Measurements from ENCODE around the gene MARCHF9. TPM values are rescaled to one million over a fixed set of nuclear protein-coding genes. Genes with fewer than 3 reads are reported as not detected.

MARCHF9 gene
- total RNA-seq, 1 experiment from 2014 or later: 19.8 TPM

GRCh38 chr12:57802607-57803006, 47.7 kb downstream of the MARCHF9 start:
- peaks cover 6% of the 10 kb centered on the region for H3K36me3 ChIP-seq (ENCODE audit: insufficient read depth, low read length, poor library complexity, severe bottlenecking)
- POLR2A ChIA-PET (ENCODE audit: low non-redundant PET): no interaction called here
- no TSS peak for BruUV-seq (replicated peaks)
- no peaks in the 10 kb centered on the region for H3K9me3 ChIP-seq (ENCODE audit: low read depth, low read length, poor library complexity, severe bottlenecking)
- H3K4me3 ChIP-seq (ENCODE audit: low read depth, low read length, poor library complexity, severe bottlenecking): no peak overlapping the region
- no peaks in the 10 kb centered on the region for H3K27me3 ChIP-seq (replicated peaks; ENCODE audit: insufficient read depth, low read depth, low read length, poor library complexity)
- intact Hi-C loops (cut with micrococcal nuclease; ENCODE audit: unreplicated experiment): loop anchor here (1.0 kb wide), 1 partner anchor 103 kb away; no protein-coding TSS in a partner anchor
- H3K27ac ChIP-seq (ENCODE audit: low read depth, low read length, poor library complexity, severe bottlenecking): no peak overlapping the region
- no peaks in the 10 kb centered on the region for H3K4me1 ChIP-seq (ENCODE audit: insufficient read depth, low read length, poor library complexity, severe bottlenecking)
- no peak for TF ChIP-seq EZH2 (IDR thresholded peaks at IDR 0.05; ENCODE audit: borderline replicate concordance, low read depth, low read length, poor library complexity, severe bottlenecking)
- TF ChIP-seq, protein P1, sequence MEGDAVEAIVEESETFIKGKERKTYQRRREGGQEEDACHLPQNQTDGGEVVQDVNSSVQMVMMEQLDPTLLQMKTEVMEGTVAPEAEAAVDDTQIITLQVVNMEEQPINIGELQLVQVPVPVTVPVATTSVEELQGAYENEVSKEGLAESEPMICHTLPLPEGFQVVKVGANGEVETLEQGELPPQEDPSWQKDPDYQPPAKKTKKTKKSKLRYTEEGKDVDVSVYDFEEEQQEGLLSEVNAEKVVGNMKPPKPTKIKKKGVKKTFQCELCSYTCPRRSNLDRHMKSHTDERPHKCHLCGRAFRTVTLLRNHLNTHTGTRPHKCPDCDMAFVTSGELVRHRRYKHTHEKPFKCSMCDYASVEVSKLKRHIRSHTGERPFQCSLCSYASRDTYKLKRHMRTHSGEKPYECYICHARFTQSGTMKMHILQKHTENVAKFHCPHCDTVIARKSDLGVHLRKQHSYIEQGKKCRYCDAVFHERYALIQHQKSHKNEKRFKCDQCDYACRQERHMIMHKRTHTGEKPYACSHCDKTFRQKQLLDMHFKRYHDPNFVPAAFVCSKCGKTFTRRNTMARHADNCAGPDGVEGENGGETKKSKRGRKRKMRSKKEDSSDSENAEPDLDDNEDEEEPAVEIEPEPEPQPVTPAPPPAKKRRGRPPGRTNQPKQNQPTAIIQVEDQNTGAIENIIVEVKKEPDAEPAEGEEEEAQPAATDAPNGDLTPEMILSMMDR (conservative IDR thresholded peaks at IDR 0.05; ENCODE audit: low read depth, low read length): no peak
- DNase-seq (ENCODE audit: low spot score): no peak
- CTCF ChIA-PET: interaction anchor here (1.5 kb wide), 1 partner anchor 20 kb away, joined by 4 read pairs; the partner anchor contains the start of gene TSFM

DNA sequence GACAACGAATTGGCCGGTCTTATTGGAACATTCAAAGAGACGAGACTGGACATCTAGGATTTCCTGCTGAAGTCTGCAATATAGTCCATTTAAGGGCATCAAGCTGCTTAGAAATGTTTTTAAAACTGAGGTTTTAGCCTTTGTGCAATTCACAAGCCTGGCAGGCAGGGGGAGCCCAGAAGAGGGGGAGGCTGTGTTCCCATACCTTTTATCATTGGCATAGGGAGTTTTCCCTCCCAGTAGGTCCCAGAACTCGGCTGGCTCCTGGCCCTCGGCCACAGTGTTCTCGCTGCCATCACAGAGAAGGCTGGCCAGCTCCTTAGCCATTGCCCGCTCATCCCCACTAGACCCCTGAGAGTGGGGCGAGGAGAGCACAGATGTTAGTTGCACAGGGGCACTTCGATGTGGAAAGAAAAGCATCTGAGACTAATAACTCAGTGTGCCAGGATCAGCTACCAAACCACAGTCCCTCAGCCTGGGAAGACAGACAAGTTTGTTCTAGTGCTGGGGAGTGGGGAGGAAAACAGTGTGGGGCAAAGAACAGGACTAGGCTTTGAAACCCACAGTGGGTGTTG, 48.5 kb downstream of the MARCHF9 start:
- peak; percentile 66 for DNase-seq (ENCODE audit: low spot score)
- Histone ChIP-seq H3K4me3 (ENCODE audit: low read depth, low read length, poor library complexity, severe bottlenecking) (no peak overlapping the region), H3K36me3 (ENCODE audit: insufficient read depth, low read length, poor library complexity, severe bottlenecking) (peaks cover 6% of the 10 kb centered on the region), H3K9me3 (ENCODE audit: low read depth, low read length, poor library complexity, severe bottlenecking) (no peaks in the 10 kb centered on the region), H3K27me3 (replicated peaks; ENCODE audit: insufficient read depth, low read depth, low read length, poor library complexity) (no peaks in the 10 kb centered on the region), H3K4me1 (ENCODE audit: insufficient read depth, low read length, poor library complexity, severe bottlenecking) (no peaks in the 10 kb centered on the region), H3K27ac (ENCODE audit: low read depth, low read length, poor library complexity, severe bottlenecking) (no peak overlapping the region)
- CTCF ChIA-PET: interaction anchor here (1.5 kb wide), 1 partner anchor 20 kb away, joined by 4 read pairs; the partner anchor contains the start of gene TSFM
- intact Hi-C loops (cut with micrococcal nuclease; ENCODE audit: unreplicated experiment): loop anchor here (1.0 kb wide), 1 partner anchor 102 kb away; no protein-coding TSS in a partner anchor
- POLR2A ChIA-PET (ENCODE audit: low non-redundant PET): no interaction called here
- no TSS peak for BruUV-seq (replicated peaks)
- TF ChIP-seq EZH2 (IDR thresholded peaks at IDR 0.05; ENCODE audit: borderline replicate concordance, low read depth, low read length, poor library complexity, severe bottlenecking): no peak
- TF ChIP-seq, protein P1 (conservative IDR thresholded peaks at IDR 0.05; ENCODE audit: low read depth, low read length): peak; percentile 86

- intact Hi-C loops (cut with micrococcal nuclease; ENCODE audit: unreplicated experiment): no loop called here
- TF ChIP-seq, protein P1 (conservative IDR thresholded peaks at IDR 0.05; ENCODE audit: low read depth, low read length): no peak
- no peak for TF ChIP-seq EZH2 (IDR thresholded peaks at IDR 0.05; ENCODE audit: borderline replicate concordance, low read depth, low read length, poor library complexity, severe bottlenecking)
- DNase-seq (ENCODE audit: low spot score): no peak
- BruUV-seq (replicated peaks): no TSS peak
- ChIA-PET POLR2A (ENCODE audit: low non-redundant PET) (no interaction called here), CTCF (no interaction called here)
- H3K4me1 ChIP-seq (ENCODE audit: insufficient read depth, low read length, poor library complexity, severe bottlenecking): no peaks in the 10 kb centered on the region
- no peaks in the 10 kb centered on the region for H3K9me3 ChIP-seq (ENCODE audit: low read depth, low read length, poor library complexity, severe bottlenecking)
- H3K27me3 ChIP-seq (replicated peaks; ENCODE audit: insufficient read depth, low read depth, low read length, poor library complexity): no peaks in the 10 kb centered on the region
- H3K36me3 ChIP-seq (ENCODE audit: insufficient read depth, low read length, poor library complexity, severe bottlenecking): peaks cover 6% of the 10 kb centered on the region
- H3K27ac ChIP-seq (ENCODE audit: low read depth, low read length, poor library complexity, severe bottlenecking): no peak overlapping the region
- no peak overlapping the region for H3K4me3 ChIP-seq (ENCODE audit: low read depth, low read length, poor library complexity, severe bottlenecking)
Measured at GRCh38 chr12:57806677-57807076, 51.8 kb downstream of the MARCHF9 start.

All from A673 (cell line).